GM18951 (cell line): ENCODE data around the gene MYH7.

Experiments
- POLR2A ChIP-seq: IDR thresholded peaks from 4 replicates; pipeline ENCODE4 v1.6.1; 2011; ENCODE audit warnings: mild to moderate bottlenecking; ENCODE audit not compliant: insufficient read length, insufficient read depth; ENCODE audit errors: extremely low read depth
- in situ Hi-C: fragments of 300-500 bp; cut with MboI; formaldehyde crosslinking; loops from one replicate; pipeline ENCODE4 v1.12.0; 2022; ENCODE audit warnings: low sequenced_read_pairs, mixed read lengths, inconsistent platforms; ENCODE audit not compliant: unreplicated experiment

Gene MYH7

GRCh38 chr14:23414906-23415820 is 20.3 kb downstream of the MYH7 start:
- TF ChIP-seq POLR2A = no peak
- in situ Hi-C loops = no loop called here

- no peak for TF ChIP-seq POLR2A
- in situ Hi-C loops = no loop called here
Measured at GRCh38 chr14:23414254-23414653, 21.2 kb downstream of the MYH7 start.

- TF ChIP-seq POLR2A = no peak
- in situ Hi-C loops = no loop called here
Measured at GRCh38 chr14:23413681-23414080, 21.8 kb downstream of the MYH7 start.

GRCh38 chr14:23411563-23412525 is 23.6 kb downstream of the MYH7 start:
- TF ChIP-seq POLR2A = no peak
- in situ Hi-C loops = no loop called here

- no peak for TF ChIP-seq POLR2A
- in situ Hi-C loops = no loop called here
Measured at GRCh38 chr14:23409966-23410635, 25.4 kb downstream of the MYH7 start.

GRCh38 chr14:23409475-23409874 is 26.0 kb downstream of the MYH7 start:
- no peak for TF ChIP-seq POLR2A
- in situ Hi-C loops = no loop called here

- no peak for TF ChIP-seq POLR2A
- in situ Hi-C loops = no loop called here
Measured at GRCh38 chr14:23408307-23408630, 27.2 kb downstream of the MYH7 start.

- TF ChIP-seq POLR2A = no peak
- in situ Hi-C loops = no loop called here
Measured at GRCh38 chr14:23407516-23408306, 27.7 kb downstream of the MYH7 start, which contains the start of gene MYH6. Gene MYH6 (minus strand): TSS chr14:23408273. CDS start chr14:23407223, 1,050 bp downstream.

GRCh38 chr14:23406725-23407355 is 28.6 kb downstream of the MYH7 start:
- TF ChIP-seq POLR2A = no peak
- in situ Hi-C loops = no loop called here

GRCh38 chr14:23406244-23406643 is 29.2 kb downstream of the MYH7 start:
- in situ Hi-C loops = no loop called here

GRCh38 chr14:23405516-23406025 is 29.9 kb downstream of the MYH7 start:
- no peak for TF ChIP-seq POLR2A
- in situ Hi-C loops = no loop called here

More at GRCh38 chr14:23406244-23406643, 29.2 kb downstream of the MYH7 start:
- no peak for TF ChIP-seq POLR2A
